VCaP (cell line): ENCODE results near the gene RMC1.
"Not testable (repeated sequence)": the region's sequence is repeated elsewhere in the genome, so short reads cannot be mapped to it uniquely, and the experiment has no call there.

Source experiments
- H3K27ac ChIP-seq: fragments of 450-650 bp; 2 replicates; pipeline ENCODE4 v1.5.1; 2017
- CTCF ChIP-seq: fragments of 450-650 bp; conservative IDR thresholded peaks from 2 replicates; pipeline ENCODE4 v1.5.1; 2017; ENCODE audit warnings: mild to moderate bottlenecking, moderate library complexity

The RMC1 gene

GRCh38 chr18:23499291-23499781 lies 4.0 kb upstream of the RMC1 start:
- no peak for TF ChIP-seq CTCF
- no peak overlapping the region for H3K27ac ChIP-seq

GRCh38 chr18:23501626-23502025 lies 1.7 kb upstream of the RMC1 start:
- no peak for TF ChIP-seq CTCF
- H3K27ac ChIP-seq, result peak overlapping the region; percentile 89

- no peak for TF ChIP-seq CTCF
- peak overlapping the region; percentile 89 for H3K27ac ChIP-seq
Measured at GRCh38 chr18:23502516-23503037, 734 bp upstream of the RMC1 start.

DNA sequence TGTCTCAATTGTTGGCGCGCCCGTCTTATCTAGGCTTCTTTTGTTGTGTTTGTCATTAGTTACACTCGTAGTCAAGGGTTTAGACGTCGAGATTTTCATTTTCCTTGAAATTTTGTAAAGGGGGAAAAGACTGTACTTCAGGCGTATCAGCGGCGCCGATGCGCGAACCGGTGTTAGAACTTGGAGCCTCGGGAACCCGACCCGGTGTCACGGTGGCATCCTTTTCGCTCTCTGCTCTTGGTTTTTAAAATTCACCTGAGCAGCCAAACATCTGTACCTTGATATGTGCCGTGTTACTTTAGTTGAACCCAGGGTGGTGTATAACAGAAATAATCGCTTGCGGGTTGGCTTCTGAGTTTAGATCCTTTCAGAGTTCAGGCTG lies 643 bp downstream of the RMC1 start:
- H3K27ac ChIP-seq, result peak overlapping the region; percentile 89
- TF ChIP-seq CTCF, result no peak

- H3K27ac ChIP-seq, result no peak overlapping the region
- TF ChIP-seq CTCF, result no peak
Measured at GRCh38 chr18:23504720-23505119, 1.4 kb downstream of the RMC1 start.

DNA sequence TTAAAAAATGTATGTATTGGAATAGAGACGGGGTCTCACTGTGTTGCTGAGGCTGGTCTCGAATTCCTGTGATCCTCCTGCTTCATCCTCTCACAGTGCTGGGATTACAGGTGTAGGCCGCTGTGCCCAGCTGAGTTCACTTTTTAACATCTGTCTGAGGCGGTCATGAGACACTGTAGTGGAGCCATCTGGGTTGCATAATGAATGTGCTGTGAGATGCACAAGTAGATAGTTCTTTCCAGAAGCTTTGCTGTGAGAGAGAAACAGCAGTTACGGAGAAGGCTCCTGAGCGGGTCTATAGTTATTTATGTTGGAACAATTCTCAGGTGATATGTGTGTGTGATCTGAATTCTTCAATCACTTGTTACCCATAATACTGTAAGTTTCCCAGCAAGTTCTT lies 3.1 kb downstream of the RMC1 start:
- no peak for TF ChIP-seq CTCF
- no peak overlapping the region for H3K27ac ChIP-seq

GRCh38 chr18:23510923-23511322 lies 7.6 kb downstream of the RMC1 start:
- not testable (repeated sequence) for H3K27ac ChIP-seq

- not testable (repeated sequence) for H3K27ac ChIP-seq
Measured at GRCh38 chr18:23512216-23512615, 8.9 kb downstream of the RMC1 start.

GRCh38 chr18:23512641-23513040 lies 9.3 kb downstream of the RMC1 start:
- TF ChIP-seq CTCF, result no peak
- no peak overlapping the region for H3K27ac ChIP-seq
